GM19238 (cell line): ENCODE results near the gene KPNA1.

Experiments
- DNase-seq: peaks from one replicate; pipeline ENCODE4 v3.0.0; 2011; ENCODE audit warnings: low spot score; ENCODE audit not compliant: insufficient read length

Gene KPNA1

DNA sequence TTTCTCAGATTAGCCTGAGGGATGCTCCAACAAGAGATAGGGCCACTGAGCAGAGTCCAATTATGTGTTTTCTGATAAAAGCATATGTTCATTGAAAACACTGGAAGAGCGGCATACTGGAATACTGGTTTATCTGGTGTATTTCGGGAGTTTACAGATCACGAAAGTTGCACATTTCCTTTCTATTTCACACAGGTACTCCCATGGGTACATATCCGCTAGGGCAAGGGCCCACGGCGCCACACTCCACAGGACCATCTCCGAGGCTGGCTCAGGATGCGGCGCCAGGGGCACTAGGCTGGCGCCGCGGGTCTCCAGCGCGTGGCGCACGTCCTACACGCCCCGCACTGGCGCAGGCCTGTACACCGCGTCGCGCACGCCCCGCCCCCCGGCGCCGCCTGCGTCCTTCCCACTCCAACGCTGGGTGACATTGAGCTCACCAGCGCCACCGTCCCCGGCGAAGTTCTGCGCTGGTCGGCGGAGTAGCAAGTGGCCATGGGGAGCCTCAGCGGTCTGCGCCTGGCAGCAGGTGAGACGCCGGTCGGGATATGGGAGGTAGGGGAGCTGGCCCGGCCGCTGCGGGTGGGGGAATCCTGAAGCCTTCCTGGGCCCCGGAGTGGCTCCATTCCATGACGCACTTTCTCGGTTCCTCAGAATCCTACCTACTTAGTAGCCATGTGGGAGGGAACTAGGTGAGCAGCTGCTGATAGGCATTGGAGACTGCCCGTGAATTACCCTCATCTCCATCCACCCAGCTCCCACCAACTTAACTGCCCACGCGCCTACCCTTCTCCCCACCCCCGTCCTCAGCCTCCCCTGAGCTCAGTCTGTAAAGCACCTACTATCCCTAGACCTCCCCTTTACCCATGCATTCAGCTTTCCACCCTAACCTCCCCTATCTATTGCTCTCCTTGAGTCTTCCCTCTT is 130.7 kb downstream of the KPNA1 start, which contains the start of gene FAM162A:
Gene FAM162A (plus strand): TSS at position 412 of the 927 bp plus-strand sequence. CDS start 84 bp downstream, at position 496.
- peak; percentile 82 for DNase-seq

DNA sequence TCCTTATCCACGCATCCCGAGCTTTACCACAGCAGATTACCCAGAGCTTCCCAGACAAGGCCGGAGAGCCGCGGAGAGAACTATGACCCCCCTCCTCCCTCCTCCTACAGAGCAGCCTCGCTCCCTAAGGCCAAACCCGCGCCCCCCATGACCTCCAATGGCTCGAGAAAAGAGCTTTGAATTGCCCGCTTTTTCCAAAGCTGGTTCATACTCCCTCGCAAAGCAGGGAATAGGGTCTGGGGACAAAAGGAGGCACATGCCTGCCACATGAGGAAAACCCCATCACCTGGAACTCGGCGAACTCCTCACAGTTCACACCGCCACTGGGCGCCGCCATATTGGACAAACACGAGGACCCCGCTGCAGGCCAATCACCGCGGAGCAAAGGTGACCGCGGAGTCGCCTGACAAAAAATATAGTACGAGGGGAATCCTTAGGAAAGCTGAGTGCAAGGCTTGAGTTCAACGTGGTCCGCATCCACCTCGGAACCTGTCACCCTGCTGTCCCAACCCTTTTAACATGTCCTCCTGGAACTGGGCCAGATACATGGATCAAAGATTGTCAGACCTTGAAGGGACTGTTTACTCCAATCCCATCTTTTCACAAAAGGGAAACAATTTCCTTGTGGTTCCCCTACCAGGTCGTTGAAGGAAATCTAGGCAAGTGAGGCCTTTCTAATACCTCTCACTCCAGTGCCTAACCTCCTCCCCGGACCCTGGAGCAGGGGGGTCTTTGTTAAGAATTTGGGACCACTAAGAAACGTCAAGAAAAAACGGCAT is 131.7 kb downstream of the KPNA1 start, which contains the start of gene MIX23:
Gene MIX23 (minus strand): TSS at position 344 of the 779 bp plus-strand sequence. CDS start 7 bp downstream, at position 337.
- peak; percentile 61 for DNase-seq

DNA sequence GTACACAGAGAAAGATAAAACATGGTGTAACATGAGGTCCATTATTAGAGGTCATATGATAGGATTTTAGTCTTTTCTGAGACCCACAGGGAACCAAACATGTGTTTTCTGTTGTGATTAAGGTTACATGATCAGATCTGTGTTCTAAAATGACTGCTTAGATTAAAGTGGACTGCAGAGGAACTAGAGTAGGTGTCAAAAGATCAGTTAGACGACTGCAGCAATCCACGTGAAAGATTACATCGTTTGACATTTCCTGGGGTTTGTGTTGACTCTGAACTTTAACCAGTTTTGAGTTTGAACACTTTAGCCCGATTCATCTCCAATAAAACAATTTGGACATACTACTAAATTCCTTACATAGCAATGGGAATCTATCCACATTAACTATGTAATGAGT is 136.8 kb downstream of the KPNA1 start:
- no peak for DNase-seq

DNA sequence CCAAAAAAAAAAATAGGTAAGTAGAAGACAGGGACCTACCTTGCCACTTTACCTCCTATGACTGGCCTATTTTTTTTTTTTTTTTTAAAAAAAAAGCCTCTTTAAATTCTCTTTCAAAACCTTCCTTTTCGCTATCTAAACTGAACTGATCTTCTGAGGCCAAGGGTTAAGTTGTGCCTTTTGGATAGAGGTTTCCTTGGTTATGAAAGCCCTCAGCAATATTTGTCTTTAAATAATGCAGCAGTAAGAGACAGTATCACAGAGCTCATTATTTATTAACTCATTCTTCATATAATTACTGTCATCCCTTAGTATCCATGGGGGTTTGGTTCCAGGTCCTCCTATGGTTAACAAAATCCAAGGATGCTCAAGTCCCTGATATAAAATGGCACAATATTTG is 140.7 kb downstream of the KPNA1 start:
- no peak for DNase-seq
